Glutamatergic neuron (in vitro differentiated cells): ENCODE results near the gene FLT3. TPM values are rescaled to one million over a fixed set of nuclear protein-coding genes. Genes with fewer than 3 reads are reported as not detected.

Experiments
- DNase-seq: peaks from one replicate; pipeline ENCODE4 v3.0.0; 2022
- H3K27ac Mint-ChIP-seq: one replicate; pipeline ENCODE4 v1.8.0; 2020; ENCODE audit warnings: mild to moderate bottlenecking, mixed read lengths, inconsistent platforms; ENCODE audit not compliant: unreplicated experiment
- H3K27me3 Mint-ChIP-seq: one replicate; pipeline ENCODE4 v1.8.0; 2020; ENCODE audit warnings: mild to moderate bottlenecking, moderate library complexity, mixed read lengths, inconsistent platforms; ENCODE audit not compliant: unreplicated experiment
- H3K36me3 Mint-ChIP-seq: one replicate; pipeline ENCODE4 v1.8.0; 2020; ENCODE audit warnings: mild to moderate bottlenecking, mixed read lengths, inconsistent platforms; ENCODE audit not compliant: unreplicated experiment
- H3K4me1 Mint-ChIP-seq: one replicate; pipeline ENCODE4 v1.8.0; 2020; ENCODE audit warnings: mild to moderate bottlenecking, low read depth, mixed read lengths, inconsistent platforms; ENCODE audit not compliant: unreplicated experiment
- H3K4me3 Mint-ChIP-seq: one replicate; pipeline ENCODE4 v1.8.0; 2020; ENCODE audit warnings: mild to moderate bottlenecking, mixed read lengths, inconsistent platforms; ENCODE audit not compliant: unreplicated experiment
- H3K9me3 Mint-ChIP-seq: one replicate; pipeline ENCODE4 v1.8.0; 2020; ENCODE audit warnings: mild to moderate bottlenecking, moderate library complexity, mixed read lengths, inconsistent platforms; ENCODE audit not compliant: unreplicated experiment
- total RNA-seq: library from RNA; stranded (reverse); fragmentation: NEBNext Ultra II Directional; extraction: Animal tissue kit (Norgen Biotek cat#: 25700); gene quantifications from one replicate; pipeline ENCODE4 v1.2.1, GENCODE V29; 2021; ENCODE audit not compliant: unreplicated experiment
- TF ChIP-seq, protein P1 (sequence below): fragments of 200-600 bp; sonication (generic); IDR thresholded peaks from one replicate; pipeline ENCODE4 v1.5.0; 2021; ENCODE audit not compliant: partially characterized antibody, unreplicated experiment

Gene FLT3
- total RNA-seq, 1 donor from 2014 or later, result not detected

DNA sequence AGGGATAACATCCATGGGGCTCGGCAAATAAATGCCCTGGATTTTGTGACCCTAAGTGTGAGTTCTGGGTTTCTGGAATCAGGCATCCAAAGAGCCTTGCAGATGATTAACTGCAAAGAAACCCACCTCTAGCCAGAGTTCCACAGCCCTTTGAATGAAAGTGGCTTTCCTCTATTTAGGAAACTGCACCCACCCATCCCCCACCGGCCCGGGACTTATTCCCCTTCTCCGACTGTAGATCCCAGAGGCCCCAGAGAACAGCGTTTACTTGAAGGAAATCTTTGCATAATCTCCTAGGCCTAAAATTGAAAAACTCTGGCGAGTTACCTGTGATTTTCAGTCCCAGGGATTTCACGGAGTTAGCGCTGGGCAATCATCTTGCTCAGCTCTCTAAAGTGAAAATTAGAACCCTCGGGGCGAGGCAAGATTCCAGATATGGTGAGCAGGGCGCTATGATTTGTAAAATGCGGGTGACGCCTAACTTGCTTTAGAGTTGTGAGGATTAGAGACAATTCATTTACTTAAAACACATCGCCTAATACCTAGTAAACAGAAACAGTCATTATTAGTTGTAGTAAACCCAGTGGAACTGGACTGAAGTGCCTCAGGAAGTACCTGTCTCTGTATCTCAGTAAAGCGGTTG is 121.3 kb downstream of the FLT3 start:
- Mint-ChIP-seq H3K36me3 (no peaks in the 10 kb centered on the region), H3K4me3 (peak overlapping the region; percentile 69), H3K9me3 (peaks cover 18% of the 10 kb centered on the region), H3K4me1 (peaks cover 5% of the 10 kb centered on the region), H3K27me3 (peaks cover 63% of the 10 kb centered on the region), H3K27ac (no peak overlapping the region)
- no peak for DNase-seq
- TF ChIP-seq, protein P1, sequence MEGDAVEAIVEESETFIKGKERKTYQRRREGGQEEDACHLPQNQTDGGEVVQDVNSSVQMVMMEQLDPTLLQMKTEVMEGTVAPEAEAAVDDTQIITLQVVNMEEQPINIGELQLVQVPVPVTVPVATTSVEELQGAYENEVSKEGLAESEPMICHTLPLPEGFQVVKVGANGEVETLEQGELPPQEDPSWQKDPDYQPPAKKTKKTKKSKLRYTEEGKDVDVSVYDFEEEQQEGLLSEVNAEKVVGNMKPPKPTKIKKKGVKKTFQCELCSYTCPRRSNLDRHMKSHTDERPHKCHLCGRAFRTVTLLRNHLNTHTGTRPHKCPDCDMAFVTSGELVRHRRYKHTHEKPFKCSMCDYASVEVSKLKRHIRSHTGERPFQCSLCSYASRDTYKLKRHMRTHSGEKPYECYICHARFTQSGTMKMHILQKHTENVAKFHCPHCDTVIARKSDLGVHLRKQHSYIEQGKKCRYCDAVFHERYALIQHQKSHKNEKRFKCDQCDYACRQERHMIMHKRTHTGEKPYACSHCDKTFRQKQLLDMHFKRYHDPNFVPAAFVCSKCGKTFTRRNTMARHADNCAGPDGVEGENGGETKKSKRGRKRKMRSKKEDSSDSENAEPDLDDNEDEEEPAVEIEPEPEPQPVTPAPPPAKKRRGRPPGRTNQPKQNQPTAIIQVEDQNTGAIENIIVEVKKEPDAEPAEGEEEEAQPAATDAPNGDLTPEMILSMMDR, result no peak

DNA sequence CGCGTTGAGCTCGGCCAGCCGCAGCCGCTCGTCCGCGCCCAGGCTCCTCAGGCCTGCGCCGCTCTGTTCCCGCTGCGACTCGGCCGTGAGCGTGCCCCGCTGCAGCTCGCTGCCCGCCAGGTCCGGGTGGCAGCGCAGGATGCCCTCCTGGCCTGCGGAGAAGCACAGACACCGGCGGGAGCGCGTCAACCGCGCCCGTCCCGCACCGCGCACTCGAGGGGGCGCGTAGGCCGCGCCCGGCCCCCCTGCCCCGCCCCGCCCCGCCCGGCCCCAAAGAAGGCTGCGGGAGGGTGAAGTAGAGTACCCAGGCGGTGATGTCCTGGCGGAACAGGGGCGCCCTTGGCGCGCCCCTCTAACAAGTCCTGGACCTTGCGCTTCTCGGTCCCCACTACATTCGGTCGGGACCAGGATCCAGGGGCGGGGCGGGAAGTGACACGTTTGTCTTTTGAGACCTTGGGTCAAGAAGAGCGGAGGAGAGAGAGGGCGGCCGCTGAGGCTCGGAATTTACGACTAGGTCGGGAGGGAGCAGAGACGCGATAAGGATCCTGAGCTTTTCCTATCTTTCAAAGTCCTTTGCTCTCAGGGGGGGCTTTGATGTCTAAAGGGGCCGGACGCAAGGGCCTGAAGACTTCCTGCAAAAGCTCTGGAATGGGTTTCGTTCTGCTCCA is 121.9 kb downstream of the FLT3 start:
- peak; percentile 23 for DNase-seq
- H3K4me1 Mint-ChIP-seq, result peaks cover 9% of the 10 kb centered on the region
- no peak overlapping the region for H3K27ac Mint-ChIP-seq
- no peaks in the 10 kb centered on the region for H3K36me3 Mint-ChIP-seq
- H3K9me3 Mint-ChIP-seq, result peaks cover 20% of the 10 kb centered on the region
- H3K4me3 Mint-ChIP-seq, result peak overlapping the region; percentile 69
- TF ChIP-seq, protein P1, result no peak
- H3K27me3 Mint-ChIP-seq, result peaks cover 60% of the 10 kb centered on the region

DNA sequence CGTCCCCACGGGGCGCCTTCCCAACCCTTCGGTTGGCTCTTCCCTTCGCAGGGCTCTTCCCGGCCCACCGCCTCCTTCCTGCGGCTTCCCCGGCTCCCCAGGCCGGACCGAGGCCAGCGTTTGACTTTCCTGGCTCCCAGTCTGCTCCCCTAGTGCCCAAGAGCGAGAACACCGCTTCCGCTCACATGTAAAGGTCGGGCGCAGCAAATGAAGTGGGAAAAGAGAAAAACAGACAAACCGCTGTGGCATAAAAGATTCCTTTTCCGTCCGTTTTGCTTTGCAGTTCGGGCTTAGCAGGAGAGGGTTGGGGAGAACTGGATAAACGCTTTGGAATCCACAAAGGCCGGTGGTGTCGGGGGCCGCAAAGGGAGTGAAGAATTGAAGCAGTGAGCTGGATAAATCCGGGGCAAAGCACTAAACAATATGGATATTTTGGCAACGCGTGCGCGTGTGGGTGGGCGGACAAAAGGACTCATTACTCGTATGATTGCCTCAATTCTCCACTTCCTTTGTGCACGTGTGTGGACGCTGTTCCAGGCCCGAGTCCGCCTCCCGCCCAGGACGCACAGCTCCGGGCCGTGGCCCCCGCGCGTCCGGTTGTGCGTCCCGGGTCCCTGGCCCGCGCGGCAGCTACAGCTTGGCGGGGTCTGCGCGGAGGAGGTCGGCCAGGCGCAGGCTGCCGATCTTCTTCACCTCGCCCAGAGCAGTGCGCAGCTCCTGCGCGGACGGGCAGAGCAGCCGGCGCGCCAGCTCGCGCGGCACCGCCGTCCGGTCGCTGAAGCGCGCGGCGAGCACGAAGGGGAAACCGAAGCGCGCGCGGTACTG is 122.7 kb downstream of the FLT3 start:
- TF ChIP-seq, protein P1, result no peak
- H3K9me3 Mint-ChIP-seq, result peaks cover 22% of the 10 kb centered on the region
- H3K36me3 Mint-ChIP-seq, result no peaks in the 10 kb centered on the region
- peaks cover 13% of the 10 kb centered on the region for H3K4me1 Mint-ChIP-seq
- peak overlapping the region; percentile 82 for H3K4me3 Mint-ChIP-seq
- DNase-seq, result peak; percentile 46
- peaks cover 60% of the 10 kb centered on the region for H3K27me3 Mint-ChIP-seq
- H3K27ac Mint-ChIP-seq, result no peak overlapping the region

DNA sequence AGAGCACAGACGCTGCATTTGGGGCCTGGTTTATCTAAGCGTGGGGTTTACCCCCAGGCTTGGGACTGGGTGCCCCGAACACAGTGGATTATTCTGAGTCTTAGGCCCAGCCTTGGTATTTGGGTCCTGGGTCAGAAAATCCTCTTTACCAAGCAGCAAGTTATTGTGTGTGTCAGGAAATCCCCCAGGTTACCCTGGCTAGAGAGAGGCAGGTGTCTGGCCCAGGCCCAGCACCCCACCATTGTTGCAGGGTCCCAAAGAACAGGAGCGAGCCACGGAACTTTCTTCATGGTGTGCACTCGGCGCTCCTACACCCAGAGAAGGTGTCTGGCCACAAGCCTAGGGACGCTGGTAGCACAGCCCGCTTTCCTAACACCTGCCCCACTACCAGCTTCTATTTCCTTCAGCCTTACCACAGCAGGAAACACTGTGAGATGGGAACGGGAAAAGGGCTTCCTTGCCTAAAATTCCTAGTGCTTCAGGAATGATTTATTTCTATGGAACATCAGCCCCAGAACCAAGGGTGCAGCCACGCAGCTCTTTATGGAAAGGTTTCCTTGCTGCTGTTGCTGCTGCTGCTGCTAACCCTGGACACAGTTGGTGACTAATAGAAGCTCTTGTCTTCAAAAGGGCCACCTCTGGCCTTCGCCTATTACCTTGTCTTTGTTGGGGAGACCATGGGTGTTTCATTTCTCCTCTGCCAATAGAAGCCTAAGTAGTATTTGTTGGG is 123.8 kb downstream of the FLT3 start:
- Mint-ChIP-seq H3K9me3 (peaks cover 18% of the 10 kb centered on the region), H3K4me1 (peaks cover 14% of the 10 kb centered on the region), H3K36me3 (no peaks in the 10 kb centered on the region), H3K27ac (no peak overlapping the region), H3K4me3 (no peak overlapping the region), H3K27me3 (peaks cover 53% of the 10 kb centered on the region)
- no peak for DNase-seq
- TF ChIP-seq, protein P1, result no peak
